ENCODE data around the gene SI. TPM values are rescaled to one million over a fixed set of nuclear protein-coding genes. Genes with fewer than 3 reads are reported as not detected.

Gene SI
- total RNA-seq, 1 experiment from 2014 or later: not detected

- Mint-ChIP-seq H3K4me3 (ENCODE audit: low read depth, unreplicated experiment) (no peak overlapping the region), H3K27me3 (ENCODE audit: unreplicated experiment) (no peaks in the 10 kb centered on the region), H3K27ac (ENCODE audit: unreplicated experiment) (no peak overlapping the region), H3K9me3 (ENCODE audit: low read depth, unreplicated experiment) (no peaks in the 10 kb centered on the region), H3K36me3 (ENCODE audit: insufficient read depth, unreplicated experiment) (no peaks in the 10 kb centered on the region), H3K4me1 (ENCODE audit: low read depth, unreplicated experiment) (no peaks in the 10 kb centered on the region)
- DNase-seq: peak; percentile 9
- BruUV-seq (replicated peaks): no TSS peak
- intact Hi-C loops (cut with micrococcal nuclease; ENCODE audit: unreplicated experiment): no loop called here
- TF ChIP-seq CTCF (IDR thresholded peaks at IDR 0.05; ENCODE audit: unreplicated experiment): no peak
- CTCF ChIA-PET: interaction anchor here (1.1 to 1.3 kb wide), 2 partner anchors 101 to 146 kb away, joined by 3 to 4 read pairs; no protein-coding TSS in a partner anchor
Observed at GRCh38 chr3:165056510-165056909, 21.8 kb downstream of the SI start.

GRCh38 chr3:165040186-165040585 is 38.1 kb downstream of the SI start:
- H3K36me3 Mint-ChIP-seq (ENCODE audit: insufficient read depth, unreplicated experiment): no peaks in the 10 kb centered on the region
- H3K9me3 Mint-ChIP-seq (ENCODE audit: low read depth, unreplicated experiment): peaks cover 2% of the 10 kb centered on the region
- intact Hi-C loops (cut with micrococcal nuclease; ENCODE audit: unreplicated experiment): no loop called here
- BruUV-seq (replicated peaks): no TSS peak
- no peaks in the 10 kb centered on the region for H3K27me3 Mint-ChIP-seq (ENCODE audit: unreplicated experiment)
- no peak overlapping the region for H3K27ac Mint-ChIP-seq (ENCODE audit: unreplicated experiment)
- no peaks in the 10 kb centered on the region for H3K4me1 Mint-ChIP-seq (ENCODE audit: low read depth, unreplicated experiment)
- no peak overlapping the region for H3K4me3 Mint-ChIP-seq (ENCODE audit: low read depth, unreplicated experiment)
- CTCF ChIA-PET: no interaction called here
- no peak for TF ChIP-seq CTCF (IDR thresholded peaks at IDR 0.05; ENCODE audit: unreplicated experiment)
- no peak for DNase-seq

GRCh38 chr3:165011557-165011956 is 66.7 kb downstream of the SI start:
- intact Hi-C loops (cut with micrococcal nuclease; ENCODE audit: unreplicated experiment): no loop called here
- CTCF ChIA-PET: no interaction called here
- no peak for DNase-seq
- Mint-ChIP-seq H3K4me3 (ENCODE audit: low read depth, unreplicated experiment) (no peak overlapping the region), H3K27ac (ENCODE audit: unreplicated experiment) (no peak overlapping the region), H3K27me3 (ENCODE audit: unreplicated experiment) (no peaks in the 10 kb centered on the region), H3K9me3 (ENCODE audit: low read depth, unreplicated experiment) (no peaks in the 10 kb centered on the region), H3K4me1 (ENCODE audit: low read depth, unreplicated experiment) (no peaks in the 10 kb centered on the region), H3K36me3 (ENCODE audit: insufficient read depth, unreplicated experiment) (no peaks in the 10 kb centered on the region)
- TF ChIP-seq CTCF (IDR thresholded peaks at IDR 0.05; ENCODE audit: unreplicated experiment): no peak
- BruUV-seq (replicated peaks): no TSS peak

- BruUV-seq (replicated peaks): no TSS peak
- peaks cover 4% of the 10 kb centered on the region for H3K9me3 Mint-ChIP-seq (ENCODE audit: low read depth, unreplicated experiment)
- H3K27ac Mint-ChIP-seq (ENCODE audit: unreplicated experiment): no peak overlapping the region
- intact Hi-C loops (cut with micrococcal nuclease; ENCODE audit: unreplicated experiment): no loop called here
- H3K36me3 Mint-ChIP-seq (ENCODE audit: insufficient read depth, unreplicated experiment): no peaks in the 10 kb centered on the region
- H3K4me3 Mint-ChIP-seq (ENCODE audit: low read depth, unreplicated experiment): no peak overlapping the region
- CTCF ChIA-PET: no interaction called here
- no peak for TF ChIP-seq CTCF (IDR thresholded peaks at IDR 0.05; ENCODE audit: unreplicated experiment)
- no peaks in the 10 kb centered on the region for H3K27me3 Mint-ChIP-seq (ENCODE audit: unreplicated experiment)
- no peaks in the 10 kb centered on the region for H3K4me1 Mint-ChIP-seq (ENCODE audit: low read depth, unreplicated experiment)
- DNase-seq: no peak
Observed at GRCh38 chr3:164984947-164985346, 93.3 kb downstream of the SI start.
